CD14-positive monocyte (primary cell): ENCODE data around the gene COL5A3. TPM values are rescaled to one million over a fixed set of nuclear protein-coding genes. Genes with fewer than 3 reads are reported as not detected.

Experiments
- DNase-seq, 3 donors: peaks; one replicate each; pipeline ENCODE4 v3.0.0-alpha.2; 2011 to 2022
- H2AFZ ChIP-seq: 2 replicates; pipeline ENCODE4 v1.6.0; 2012; ENCODE audit warnings: mild to moderate bottlenecking, low read depth, low read length, inconsistent platforms; ENCODE audit not compliant: insufficient read depth, poor library complexity, severe bottlenecking
- H3K27ac ChIP-seq, 2 donors: 1 replicate in 1 of 2; 2 replicates in 1 of 2; pipeline ENCODE4 v1.5.1; 2012 to 2013; ENCODE audit warnings: low read length in 2 of 2, control low read depth in 1 of 2, inconsistent platforms in 1 of 2, low read depth in 1 of 2, mild to moderate bottlenecking in 1 of 2
- H3K27me3 ChIP-seq, 2 donors: one replicate each; pipeline versions ENCODE4 v1.6.0 to v1.6.1; 2011 to 2013; ENCODE audit warnings: low read length in 2 of 2; ENCODE audit not compliant: control insufficient read depth in 2 of 2, insufficient read depth in 2 of 2
- H3K36me3 ChIP-seq, 2 donors: replicated peaks in 1 of 2; 1 replicate in 1 of 2; 2 replicates in 1 of 2; pipeline versions ENCODE4 v1.5.1 to v1.6.1; 2012 to 2013; ENCODE audit warnings: low read length in 2 of 2, control low read depth in 1 of 2, inconsistent platforms in 1 of 2, mild to moderate bottlenecking in 1 of 2; ENCODE audit not compliant: insufficient read depth in 2 of 2, control insufficient read depth in 1 of 2
- H3K4me1 ChIP-seq, 2 donors: 1 replicate in 1 of 2; 2 replicates in 1 of 2; pipeline versions ENCODE4 v1.5.1 to v1.6.1; 2012 to 2013; ENCODE audit warnings: low read length in 2 of 2, control low read depth in 1 of 2, inconsistent platforms in 1 of 2, mild to moderate bottlenecking in 1 of 2, moderate library complexity in 1 of 2; ENCODE audit not compliant: insufficient read depth in 2 of 2, control insufficient read depth in 1 of 2
- H3K4me2 ChIP-seq: replicated peaks from 2 replicates; pipeline ENCODE3; 2012; ENCODE audit warnings: low read length, moderate library complexity, mild to moderate bottlenecking; ENCODE audit not compliant: poor library complexity, severe bottlenecking; ENCODE audit errors: extremely low read depth
- H3K4me3 ChIP-seq, 3 experiments: fragments of 200-600 bp in 1 of 3; sonication (generic) in 1 of 3; replicated peaks in 1 of 3; 1 replicate in 2 of 3; 2 replicates in 1 of 3; pipeline ENCODE4 v1.5.1; 2011 to 2013; ENCODE audit warnings: low read length in 3 of 3, mild to moderate bottlenecking in 3 of 3, control low read depth in 2 of 3, low read depth in 2 of 3, inconsistent platforms in 1 of 3, moderate library complexity in 1 of 3
- H3K79me2 ChIP-seq: 2 replicates; pipeline ENCODE4 v1.6.0; 2012; ENCODE audit warnings: mild to moderate bottlenecking, control low read depth, inconsistent platforms, low read length, moderate library complexity; ENCODE audit not compliant: insufficient read depth
- H3K9ac ChIP-seq: 2 replicates; pipeline ENCODE4 v1.6.0; 2017; ENCODE audit warnings: low read length, mild to moderate bottlenecking; ENCODE audit not compliant: insufficient read depth, poor library complexity, severe bottlenecking
- H3K9me3 ChIP-seq, 2 donors: replicated peaks in 1 of 2; 1 replicate in 1 of 2; 2 replicates in 1 of 2; pipeline versions ENCODE4 v1.5.1 to v1.6.1; 2012 to 2013; ENCODE audit warnings: low read length in 2 of 2, control low read depth in 1 of 2; ENCODE audit not compliant: control insufficient read depth in 1 of 2, insufficient read depth in 1 of 2
- H4K20me1 ChIP-seq: 2 replicates; pipeline ENCODE4 v1.6.0; 2012; ENCODE audit warnings: mild to moderate bottlenecking, low read length, control low read depth, moderate library complexity; ENCODE audit not compliant: insufficient read depth
- H3K27ac Mint-ChIP-seq, 7 donors: one replicate each; pipeline ENCODE4 v1.8.0; 2020; ENCODE audit warnings: mild to moderate bottlenecking in 7 of 7, mixed read lengths in 7 of 7, moderate library complexity in 6 of 7, inconsistent platforms in 2 of 7
- H3K27me3 Mint-ChIP-seq, 3 donors: one replicate each; pipeline ENCODE4 v1.8.0; 2021 to 2022; ENCODE audit warnings: low read depth in 3 of 3, mild to moderate bottlenecking in 3 of 3, mixed read lengths in 3 of 3, moderate library complexity in 3 of 3, inconsistent platforms in 1 of 3
- H3K36me3 Mint-ChIP-seq, 2 donors: one replicate each; pipeline ENCODE4 v1.8.0; 2020; ENCODE audit warnings: mixed read lengths in 2 of 2, inconsistent platforms in 1 of 2, mild to moderate bottlenecking in 1 of 2
- H3K4me1 Mint-ChIP-seq: one replicate; pipeline ENCODE4 v1.8.0; 2020; ENCODE audit warnings: mild to moderate bottlenecking, mixed read lengths
- H3K4me3 Mint-ChIP-seq, 2 donors: one replicate each; pipeline ENCODE4 v1.8.0; 2020; ENCODE audit warnings: mild to moderate bottlenecking in 2 of 2, mixed read lengths in 2 of 2, moderate library complexity in 1 of 2
- H3K9me3 Mint-ChIP-seq, 7 donors: one replicate each; pipeline ENCODE4 v1.8.0; 2020 to 2022; ENCODE audit warnings: mixed read lengths in 7 of 7, mild to moderate bottlenecking in 6 of 7, moderate library complexity in 6 of 7, inconsistent platforms in 2 of 7
- WGBS: methylation state at CpG from one replicate; pipeline ENCODE4 v1.1.5; 2013; ENCODE audit warnings: missing lambda C conversion rate; ENCODE audit not compliant: insufficient coverage; 5-methylcytosine and 5-hydroxymethylcytosine counted together
- intact Hi-C, 2 donors: fragments of 100-400 bp; cut with micrococcal nuclease; formaldehyde crosslinking; loops; one replicate each; pipeline versions ENCODE4 v1.15.0 to v1.15.1; 2023
- polyA plus RNA-seq, 3 donors: library from polyadenylated mRNA; depleted of rRNA in 1 of 3; unstranded in 2 of 3; stranded (reverse) in 1 of 3; fragments of 300-500 nt in 2 of 3; fragments of >200 nt in 1 of 3; fragmentation: Illumina TruSeq in 2 of 3; gene quantifications; 1 replicate in 2 of 3; 2 replicates in 1 of 3; pipeline ENCODE4 v1.2.3, GENCODE V29; 2012 to 2021
- TF ChIP-seq, protein P1 (sequence below): fragments of 200-600 bp; IDR thresholded peaks from one replicate; pipeline ENCODE4 v1.8.0; 2022; ENCODE audit warnings: antibody characterized with exemption, mild to moderate bottlenecking

COL5A3 gene
- polyA plus RNA-seq, 3 donors = not detected

DNA sequence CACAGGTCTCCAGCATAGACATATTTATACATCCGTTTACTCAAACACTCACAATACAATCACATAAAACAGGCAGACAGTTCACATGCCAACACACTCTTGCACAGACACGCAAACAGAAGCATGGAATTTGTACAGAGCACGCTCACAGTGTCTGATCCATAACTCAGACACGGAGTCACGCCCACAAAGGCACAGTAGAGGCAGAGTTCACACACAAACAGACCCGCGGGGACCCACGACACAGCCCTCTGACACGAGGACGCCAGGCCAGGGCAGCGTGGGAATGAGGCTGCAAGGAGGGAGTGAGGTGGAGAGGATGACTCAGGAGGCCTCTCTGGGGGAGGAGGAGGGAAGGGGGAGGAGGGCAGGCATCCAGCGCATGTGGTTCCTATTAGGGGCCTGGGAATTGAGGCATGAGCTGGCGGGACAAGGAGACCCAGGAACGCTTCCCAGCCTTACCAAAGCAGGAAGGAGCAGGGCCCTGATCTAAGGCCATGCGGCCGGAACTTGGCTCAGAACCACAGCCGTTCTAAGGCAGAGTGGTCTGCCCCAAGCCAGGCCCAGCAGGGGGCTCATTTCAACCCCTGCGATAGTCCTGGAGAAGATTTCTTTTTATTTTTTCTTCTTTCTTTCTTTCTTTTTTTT lies 64.9 kb downstream of the COL5A3 start:
- Histone ChIP-seq H3K4me3 (no peak overlapping the region), H3K79me2 (no peaks in the 10 kb centered on the region), H3K9me3 (peaks cover 0 to 8% of the 10 kb centered on the region in 2 donors), H3K27ac (no peak overlapping the region), H3K4me2 (no peak overlapping the region), H2AFZ (no peak overlapping the region), H4K20me1 (no peaks in the 10 kb centered on the region), H3K27me3 (no peaks in the 10 kb centered on the region), H3K4me1 (no peaks in the 10 kb centered on the region), H3K9ac (no peak overlapping the region), H3K36me3 (no peaks in the 10 kb centered on the region)
- no peak overlapping the region for H3K27ac Mint-ChIP-seq
- 66% methylated on average over 16 of the region's 18 CpGs for WGBS
- peaks cover 5 to 10% (median 9%) of the 10 kb centered on the region in 3 donors for H3K27me3 Mint-ChIP-seq
- H3K36me3 Mint-ChIP-seq = no peaks in the 10 kb centered on the region
- H3K9me3 Mint-ChIP-seq = peaks cover 3 to 14% (median 10%) of the 10 kb centered on the region in 7 donors
- no peak overlapping the region for H3K4me3 Mint-ChIP-seq
- no peak for DNase-seq
- peaks cover 5% of the 10 kb centered on the region for H3K4me1 Mint-ChIP-seq
- TF ChIP-seq, protein P1, sequence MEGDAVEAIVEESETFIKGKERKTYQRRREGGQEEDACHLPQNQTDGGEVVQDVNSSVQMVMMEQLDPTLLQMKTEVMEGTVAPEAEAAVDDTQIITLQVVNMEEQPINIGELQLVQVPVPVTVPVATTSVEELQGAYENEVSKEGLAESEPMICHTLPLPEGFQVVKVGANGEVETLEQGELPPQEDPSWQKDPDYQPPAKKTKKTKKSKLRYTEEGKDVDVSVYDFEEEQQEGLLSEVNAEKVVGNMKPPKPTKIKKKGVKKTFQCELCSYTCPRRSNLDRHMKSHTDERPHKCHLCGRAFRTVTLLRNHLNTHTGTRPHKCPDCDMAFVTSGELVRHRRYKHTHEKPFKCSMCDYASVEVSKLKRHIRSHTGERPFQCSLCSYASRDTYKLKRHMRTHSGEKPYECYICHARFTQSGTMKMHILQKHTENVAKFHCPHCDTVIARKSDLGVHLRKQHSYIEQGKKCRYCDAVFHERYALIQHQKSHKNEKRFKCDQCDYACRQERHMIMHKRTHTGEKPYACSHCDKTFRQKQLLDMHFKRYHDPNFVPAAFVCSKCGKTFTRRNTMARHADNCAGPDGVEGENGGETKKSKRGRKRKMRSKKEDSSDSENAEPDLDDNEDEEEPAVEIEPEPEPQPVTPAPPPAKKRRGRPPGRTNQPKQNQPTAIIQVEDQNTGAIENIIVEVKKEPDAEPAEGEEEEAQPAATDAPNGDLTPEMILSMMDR = no peak
- intact Hi-C loops = no loop called here

DNA sequence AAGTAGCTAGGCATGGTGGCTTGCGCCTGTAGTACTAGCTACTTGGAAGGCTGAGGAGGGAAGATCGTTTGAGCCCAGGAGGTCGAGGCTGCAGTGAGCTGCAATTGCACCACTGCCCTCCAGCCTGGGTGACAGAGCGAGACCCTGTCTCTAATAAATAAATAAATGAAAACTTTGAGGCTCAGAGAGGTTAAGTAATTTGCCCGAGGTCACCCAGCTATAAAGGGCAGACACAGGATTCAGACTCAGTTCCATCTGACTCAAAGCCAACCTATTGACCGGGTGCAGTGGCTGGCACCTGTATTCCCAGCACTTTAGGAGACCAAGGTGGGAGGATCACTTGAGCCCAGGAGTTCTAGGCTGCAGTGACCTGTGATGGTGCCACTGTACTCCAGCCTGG lies 66.6 kb downstream of the COL5A3 start:
- Histone ChIP-seq H3K4me2 (no peak overlapping the region), H3K9ac (no peak overlapping the region), H3K27ac (no peak overlapping the region), H4K20me1 (no peaks in the 10 kb centered on the region), H3K4me1 (no peaks in the 10 kb centered on the region), H3K9me3 (peaks cover 0 to 8% of the 10 kb centered on the region in 2 donors), H3K79me2 (no peaks in the 10 kb centered on the region), H2AFZ (no peak overlapping the region), H3K36me3 (no peaks in the 10 kb centered on the region), H3K4me3 (no peak overlapping the region), H3K27me3 (peaks cover 0 to under 1% of the 10 kb centered on the region in 2 donors)
- Mint-ChIP-seq H3K27me3 (peaks cover 11 to 15% (median 12%) of the 10 kb centered on the region in 3 donors), H3K4me3 (no peak overlapping the region), H3K36me3 (no peaks in the 10 kb centered on the region), H3K4me1 (peaks cover 5% of the 10 kb centered on the region), H3K27ac (no peak overlapping the region), H3K9me3 (peaks cover 4 to 14% (median 10%) of the 10 kb centered on the region in 7 donors)
- intact Hi-C loops = no loop called here
- TF ChIP-seq, protein P1 = no peak
- 100% methylated on average over 1 of the region's 6 CpGs for WGBS
- no peak for DNase-seq
